ENCODE results near the gene ALDOA. TPM values are rescaled to one million over a fixed set of nuclear protein-coding genes. Genes with fewer than 3 reads are reported as not detected.

ALDOA gene
- total and polyA plus RNA-seq, 7 donors = 4,532 to 12,458 (median 6,382) TPM

DNA sequence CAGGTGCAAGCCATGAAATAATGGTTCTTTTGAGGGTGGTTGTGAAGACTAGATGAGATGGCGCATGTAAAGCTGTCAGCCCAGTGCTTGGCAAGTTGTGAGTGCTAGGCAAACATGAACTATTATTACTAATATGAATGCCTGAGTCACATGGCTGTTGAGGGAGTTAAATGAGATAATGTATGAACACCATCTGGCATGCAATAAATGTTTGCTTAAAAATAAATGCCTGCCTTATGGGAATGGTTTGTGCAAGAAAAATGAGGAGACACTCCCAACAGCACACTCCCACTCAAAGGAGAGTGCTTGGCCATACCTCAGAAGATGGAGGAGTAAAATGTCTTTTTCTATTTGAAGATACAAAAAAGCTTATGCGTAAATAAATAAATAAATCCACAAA, 53.9 kb downstream of the ALDOA start:
- Histone ChIP-seq H3K4me1 (peaks cover 16% of the 10 kb centered on the region), H3K9me3 (no peaks in the 10 kb centered on the region), H3K27ac (no peak overlapping the region), H3K36me3 (ENCODE audit: insufficient read depth in 1 of 2, low read depth in 1 of 2) (peaks cover 0 to 67% of the 10 kb centered on the region in 2 donors), H3K4me3 (no peak overlapping the region), H3K27me3 (ENCODE audit: insufficient read depth in 3 of 3, low read length in 2 of 3) (no peaks in the 10 kb centered on the region)
- 92 to 94% (median 93%) methylated on average over 2 of the region's 2 CpGs for WGBS, 3 donors
- intact Hi-C loops (cut with DNase I) = no loop called here
- TF ChIP-seq, protein P1, sequence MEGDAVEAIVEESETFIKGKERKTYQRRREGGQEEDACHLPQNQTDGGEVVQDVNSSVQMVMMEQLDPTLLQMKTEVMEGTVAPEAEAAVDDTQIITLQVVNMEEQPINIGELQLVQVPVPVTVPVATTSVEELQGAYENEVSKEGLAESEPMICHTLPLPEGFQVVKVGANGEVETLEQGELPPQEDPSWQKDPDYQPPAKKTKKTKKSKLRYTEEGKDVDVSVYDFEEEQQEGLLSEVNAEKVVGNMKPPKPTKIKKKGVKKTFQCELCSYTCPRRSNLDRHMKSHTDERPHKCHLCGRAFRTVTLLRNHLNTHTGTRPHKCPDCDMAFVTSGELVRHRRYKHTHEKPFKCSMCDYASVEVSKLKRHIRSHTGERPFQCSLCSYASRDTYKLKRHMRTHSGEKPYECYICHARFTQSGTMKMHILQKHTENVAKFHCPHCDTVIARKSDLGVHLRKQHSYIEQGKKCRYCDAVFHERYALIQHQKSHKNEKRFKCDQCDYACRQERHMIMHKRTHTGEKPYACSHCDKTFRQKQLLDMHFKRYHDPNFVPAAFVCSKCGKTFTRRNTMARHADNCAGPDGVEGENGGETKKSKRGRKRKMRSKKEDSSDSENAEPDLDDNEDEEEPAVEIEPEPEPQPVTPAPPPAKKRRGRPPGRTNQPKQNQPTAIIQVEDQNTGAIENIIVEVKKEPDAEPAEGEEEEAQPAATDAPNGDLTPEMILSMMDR (IDR thresholded peaks at IDR 0.05) = no peak
- DNase-seq (no peak), ATAC-seq (no peak)

Other genes with a start within 250 kb of the ALDOA start
- gene PAGR1, start 249.6 kb upstream of the ALDOA start, total RNA-seq = 10 to 100 TPM in 3 of 4 donors, 1 to 10 TPM in 1; 9.4 to 14.2 (median 11.0) TPM
- gene PAGR1, start 249.6 kb upstream of the ALDOA start, polyA plus RNA-seq = 10 to 100 TPM; 19.8 to 36.8 (median 35.5) TPM
- 10 to 100 TPM; 27.9 to 75.9 (median 51.6) TPM for gene MVP, start 245.3 kb upstream of the ALDOA start, total RNA-seq
- 10 to 100 TPM; 17.6 to 34.3 (median 34.1) TPM for gene MVP, start 245.3 kb upstream of the ALDOA start, polyA plus RNA-seq
- gene CDIPT, start 202.5 kb upstream of the ALDOA start, total RNA-seq = 10 to 100 TPM; 24.7 to 36.4 (median 32.3) TPM
- 10 to 100 TPM; 33.3 to 54.3 (median 38.5) TPM for gene CDIPT, start 202.5 kb upstream of the ALDOA start, polyA plus RNA-seq
- gene SEZ6L2, start 166.2 kb upstream of the ALDOA start, total RNA-seq = under 1 TPM; 0.17 to 0.86 (median 0.34) TPM
- gene SEZ6L2, start 166.2 kb upstream of the ALDOA start, polyA plus RNA-seq = under 1 TPM; 0.05 to 0.23 (median 0.11) TPM
- under 1 TPM in 2 of 4 donors, not detected in 2; 0.17 to 0.23 TPM for gene ASPHD1, start 165.3 kb upstream of the ALDOA start, total RNA-seq
- under 1 TPM in 2 of 3 donors, not detected in 1; 0.04 to 0.12 TPM for gene ASPHD1, start 165.3 kb upstream of the ALDOA start, polyA plus RNA-seq
- gene KCTD13, start 139.5 kb upstream of the ALDOA start, total RNA-seq = 1 to 10 TPM; 3.3 to 5.4 (median 4.1) TPM
- 1 to 10 TPM; 2.2 to 5.4 (median 5.1) TPM for gene KCTD13, start 139.5 kb upstream of the ALDOA start, polyA plus RNA-seq
- gene TMEM219, start 103.7 kb upstream of the ALDOA start, total RNA-seq = 10 to 100 TPM; 39.6 to 64.5 (median 50.3) TPM
- 10 to 100 TPM; 53.7 to 80.7 (median 60.4) TPM for gene TMEM219, start 103.7 kb upstream of the ALDOA start, polyA plus RNA-seq
- 10 to 100 TPM; 18.6 to 28.6 (median 22.0) TPM for gene TAOK2, start 91.9 kb upstream of the ALDOA start, total RNA-seq
- gene TAOK2, start 91.9 kb upstream of the ALDOA start, polyA plus RNA-seq = 10 to 100 TPM; 15.7 to 30.2 (median 21.8) TPM
- gene HIRIP3, start 70.1 kb upstream of the ALDOA start, total RNA-seq = 10 to 100 TPM; 18.9 to 22.0 (median 20.7) TPM
- gene HIRIP3, start 70.1 kb upstream of the ALDOA start, polyA plus RNA-seq = 10 to 100 TPM; 18.5 to 62.5 (median 23.1) TPM
- 10 to 100 TPM; 30.5 to 43.3 (median 34.1) TPM for gene INO80E, start 69.5 kb upstream of the ALDOA start, total RNA-seq
- gene INO80E, start 69.5 kb upstream of the ALDOA start, polyA plus RNA-seq = 10 to 100 TPM; 59.8 to 86.9 (median 77.3) TPM
- under 1 TPM in 2 of 4 donors, not detected in 2; 0.11 to 0.51 TPM for gene DOC2A, start 54.7 kb upstream of the ALDOA start, total RNA-seq
- under 1 TPM; 0.13 to 0.20 (median 0.15) TPM for gene DOC2A, start 54.7 kb upstream of the ALDOA start, polyA plus RNA-seq
- gene C16orf92, start 42.6 kb upstream of the ALDOA start, total RNA-seq = not detected
- gene C16orf92, start 42.6 kb upstream of the ALDOA start, polyA plus RNA-seq = not detected
- 1 to 10 TPM in 1 of 4 donors, under 1 TPM in 3; 0.17 to 1.9 (median 0.23) TPM for gene TLCD3B, start 34.5 kb upstream of the ALDOA start, total RNA-seq
- under 1 TPM; 0.13 to 0.62 (median 0.17) TPM for gene TLCD3B, start 34.5 kb upstream of the ALDOA start, polyA plus RNA-seq
- 10 to 100 TPM; 38.1 to 64.5 (median 58.5) TPM for gene PPP4C, start 10.2 kb downstream of the ALDOA start, total RNA-seq
- 100 to 1,000 TPM in 2 of 3 donors, 10 to 100 TPM in 1; 79.1 to 172 (median 130) TPM for gene PPP4C, start 10.2 kb downstream of the ALDOA start, polyA plus RNA-seq
- 1 to 10 TPM in 1 of 4 donors, under 1 TPM in 3; 0.32 to 1.0 (median 0.51) TPM for gene TBX6, start 26.2 kb downstream of the ALDOA start, total RNA-seq
- 1 to 10 TPM in 2 of 3 donors, under 1 TPM in 1; 0.76 to 1.6 (median 1.5) TPM for gene TBX6, start 26.2 kb downstream of the ALDOA start, polyA plus RNA-seq
- 100 to 1,000 TPM in 1 of 4 donors, 10 to 100 TPM in 3; 47.1 to 156 (median 60.2) TPM for gene YPEL3, start 30.5 kb downstream of the ALDOA start, total RNA-seq
- 10 to 100 TPM; 24.8 to 96.2 (median 81.4) TPM for gene YPEL3, start 30.5 kb downstream of the ALDOA start, polyA plus RNA-seq
- gene GDPD3, start 47.8 kb downstream of the ALDOA start, total RNA-seq = 1 to 10 TPM in 2 of 4 donors, under 1 TPM in 2; 0.56 to 3.1 (median 1.3) TPM
- under 1 TPM; 0.48 to 0.91 (median 0.89) TPM for gene GDPD3, start 47.8 kb downstream of the ALDOA start, polyA plus RNA-seq
- gene MAPK3, start 57.5 kb downstream of the ALDOA start, total RNA-seq = 10 to 100 TPM; 37.2 to 45.2 (median 41.0) TPM
- 10 to 100 TPM; 25.6 to 53.0 (median 48.7) TPM for gene MAPK3, start 57.5 kb downstream of the ALDOA start, polyA plus RNA-seq
- gene CORO1A, start 117.8 kb downstream of the ALDOA start, total RNA-seq = 1 to 10 TPM; 4.0 to 6.8 (median 6.3) TPM
- gene CORO1A, start 117.8 kb downstream of the ALDOA start, polyA plus RNA-seq = 1 to 10 TPM; 2.7 to 6.5 (median 3.0) TPM
- 10 to 100 TPM; 54.0 to 69.1 (median 60.3) TPM for gene BOLA2B, start 127.9 kb downstream of the ALDOA start, total RNA-seq
- 100 to 1,000 TPM; 177 to 700 (median 243) TPM for gene BOLA2B, start 127.9 kb downstream of the ALDOA start, polyA plus RNA-seq
- gene SLX1A, start 128.1 kb downstream of the ALDOA start, total RNA-seq = 10 to 100 TPM; 21.6 to 45.2 (median 38.3) TPM
- gene SLX1A, start 128.1 kb downstream of the ALDOA start, polyA plus RNA-seq = 10 to 100 TPM in 2 of 3 donors, 1 to 10 TPM in 1; 9.2 to 43.3 (median 31.0) TPM
- 1 to 10 TPM; 4.2 to 5.5 (median 4.7) TPM for gene SULT1A3, start 133.5 kb downstream of the ALDOA start, total RNA-seq
- 1 to 10 TPM; 2.7 to 4.6 (median 3.4) TPM for gene SULT1A3, start 133.5 kb downstream of the ALDOA start, polyA plus RNA-seq
- 1 to 10 TPM; 3.0 to 6.5 (median 5.0) TPM for gene NPIPB13, start 182.7 kb downstream of the ALDOA start, total RNA-seq
- gene NPIPB13, start 182.7 kb downstream of the ALDOA start, polyA plus RNA-seq = 1 to 10 TPM; 1.8 to 2.2 (median 2.0) TPM